ENCODE results near the gene WNT10A. TPM values are rescaled to one million over a fixed set of nuclear protein-coding genes. Genes with fewer than 3 reads are reported as not detected.

WNT10A gene
- total RNA-seq, 1 experiment from 2014 or later, result 1.5 TPM

DNA sequence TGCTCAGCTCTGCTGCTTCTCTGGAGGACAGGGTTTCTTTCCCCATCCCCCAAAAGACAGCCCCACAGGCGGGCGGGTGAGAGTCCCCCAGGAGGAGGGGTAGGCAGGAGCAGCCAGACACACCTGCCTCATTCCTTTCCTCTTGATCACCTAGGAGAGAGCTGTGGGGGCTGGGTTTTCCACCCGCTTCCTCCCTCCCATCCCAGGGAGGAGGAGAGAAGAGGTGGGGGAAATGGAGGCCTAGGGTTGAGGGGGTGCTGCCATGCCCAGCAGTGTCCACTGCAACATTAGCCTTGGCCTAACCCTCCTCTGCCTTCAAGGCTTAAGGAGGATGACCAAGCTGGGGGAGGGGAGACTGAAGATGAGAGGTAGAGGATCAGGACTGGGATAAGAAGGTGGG lies 14.7 kb downstream of the WNT10A start:
- H3K9me2 ChIP-seq (ENCODE audit: insufficient read depth), result no peaks in the 10 kb centered on the region
- ChIA-PET POLR2A (interaction anchor here (1.1 to 1.2 kb wide), 2 partner anchors 17 to 19 kb away, joined by 3 to 7 read pairs; no protein-coding TSS in a partner anchor), RAD21 (ENCODE audit: low non-redundant PET in 1 of 2, low total read pairs in 2 of 2, uncharacterized antibody in 2 of 2, unreplicated experiment in 2 of 2) (no interaction called here), CTCF (interaction anchor here (0.8 to 10.3 kb wide), 3 partner anchors 16 to 134 kb away, joined by 3 to 278 read pairs (median 5); partner anchors contain the start of gene WNT10A)
- no peaks in the 10 kb centered on the region; the same call in 1 of the 2 replicates for H3K79me2 ChIP-seq (ENCODE audit: insufficient read depth, low read length)
- DNase-seq (ENCODE audit: low read depth, low spot score) (no peak), ATAC-seq (peak; percentile 34)
- H3K27ac ChIP-seq (ENCODE audit: low read depth, low read length), result peak overlapping the region; percentile 92
- H3K4me2 ChIP-seq (ENCODE audit: low read length), result peak overlapping the region; percentile 92
- no peaks in the 10 kb centered on the region for H3K9me3 ChIP-seq (ENCODE audit: control insufficient read depth in 1 of 2, insufficient read depth in 1 of 2, low read depth in 1 of 2, low read length in 2 of 2)
- no TSS peak for BruUV-seq (replicated peaks)
- peak overlapping the region; percentile 12 to 76 for H3K4me3 ChIP-seq (replicated peaks in 1 of 2; ENCODE audit: low read depth in 1 of 2, low read length in 2 of 2)
- H3K27me3 ChIP-seq (ENCODE audit: insufficient read depth, low read length), result no peaks in the 10 kb centered on the region
- peaks cover 58 to 78% of the 10 kb centered on the region in 2 experiments for H3K4me1 ChIP-seq (ENCODE audit: control insufficient read depth in 1 of 2, insufficient read depth in 2 of 2, low read length in 2 of 2)
- intact Hi-C loops (cut with micrococcal nuclease), result no loop called here
- H4K20me1 ChIP-seq (ENCODE audit: insufficient read depth), result no peaks in the 10 kb centered on the region
- no peaks in the 10 kb centered on the region for H3K36me3 ChIP-seq (ENCODE audit: control insufficient read depth in 1 of 2, insufficient read depth in 2 of 2, low read length in 2 of 2)
- peak overlapping the region; percentile 82 for H3K9ac ChIP-seq (ENCODE audit: low read length)
- TF ChIP-seq CEBPB (IDR thresholded peaks at IDR 0.05; ENCODE audit: low read depth) (no peak), YY1 (IDR thresholded peaks at IDR 0.05; ENCODE audit: extremely low read depth, insufficient replicate concordance, low read depth, low read length) (peak; percentile 19)
- no peak overlapping the region for H2AFZ ChIP-seq (ENCODE audit: low read depth, low read length, poor library complexity, severe bottlenecking)

DNA sequence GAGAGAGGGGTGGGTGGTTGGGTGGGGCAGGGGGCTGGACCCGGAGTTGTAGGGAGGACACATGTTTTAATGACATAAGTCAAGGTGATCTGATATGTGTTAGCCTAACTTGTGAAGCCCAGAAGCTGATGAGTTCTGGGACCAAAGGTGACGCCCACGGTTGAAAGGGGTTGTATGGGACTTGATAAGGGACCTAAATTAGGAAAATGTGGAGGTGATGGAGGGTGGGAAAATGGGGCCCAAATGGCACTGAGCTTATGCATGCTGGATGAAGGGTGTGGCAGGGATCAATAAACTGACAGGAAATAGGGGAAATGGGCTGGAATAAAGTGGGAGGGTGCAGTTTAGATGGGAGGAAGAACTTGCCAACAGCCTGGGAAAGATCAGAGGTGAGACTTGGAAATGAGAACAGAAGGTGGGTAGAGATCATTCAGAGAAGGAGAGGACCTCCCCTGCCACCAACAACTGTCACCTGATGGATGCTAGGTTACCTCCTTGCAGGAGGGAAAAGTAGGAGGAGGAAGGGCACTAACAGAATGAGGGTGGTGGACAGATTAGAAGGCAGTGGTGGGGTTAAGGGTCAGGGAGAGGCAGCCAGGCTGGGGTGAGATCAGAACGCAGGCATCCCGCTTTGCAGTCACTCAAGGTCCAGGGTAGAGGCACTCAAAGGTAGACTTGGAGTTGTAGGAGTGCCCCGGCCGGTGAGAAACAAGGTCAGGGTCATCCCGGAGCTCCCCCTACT lies 15.3 kb downstream of the WNT10A start:
- Histone ChIP-seq H3K27ac (ENCODE audit: low read depth, low read length) (peak overlapping the region; percentile 92), H3K9me2 (ENCODE audit: insufficient read depth) (no peaks in the 10 kb centered on the region), H3K79me2 (ENCODE audit: insufficient read depth, low read length) (no peaks in the 10 kb centered on the region; the same call in 1 of the 2 replicates), H4K20me1 (ENCODE audit: insufficient read depth) (no peaks in the 10 kb centered on the region), H3K27me3 (ENCODE audit: insufficient read depth, low read length) (no peaks in the 10 kb centered on the region), H3K9ac (ENCODE audit: low read length) (peak overlapping the region; percentile 82), H3K9me3 (ENCODE audit: control insufficient read depth in 1 of 2, insufficient read depth in 1 of 2, low read depth in 1 of 2, low read length in 2 of 2) (no peaks in the 10 kb centered on the region), H3K4me3 (replicated peaks in 1 of 2; ENCODE audit: low read depth in 1 of 2, low read length in 2 of 2) (peak overlapping the region; percentile 37 to 76), H3K36me3 (ENCODE audit: control insufficient read depth in 1 of 2, insufficient read depth in 2 of 2, low read length in 2 of 2) (no peaks in the 10 kb centered on the region), H3K4me2 (ENCODE audit: low read length) (peak overlapping the region; percentile 92), H2AFZ (ENCODE audit: low read depth, low read length, poor library complexity, severe bottlenecking) (no peak overlapping the region), H3K4me1 (ENCODE audit: control insufficient read depth in 1 of 2, insufficient read depth in 2 of 2, low read length in 2 of 2) (peaks cover 58 to 78% of the 10 kb centered on the region in 2 experiments)
- intact Hi-C loops (cut with micrococcal nuclease), result no loop called here
- no peak for DNase-seq (ENCODE audit: low read depth, low spot score)
- ChIA-PET CTCF (interaction anchor here (0.8 to 10.3 kb wide), 6 partner anchors 8 to 134 kb away, joined by 3 to 278 read pairs (median 14); partner anchors contain the start of gene WNT10A), RAD21 (ENCODE audit: low non-redundant PET in 1 of 2, low total read pairs in 2 of 2, uncharacterized antibody in 2 of 2, unreplicated experiment in 2 of 2) (interaction anchor here (0.7 to 2.8 kb wide), 3 partner anchors 16 to 21 kb away, joined by 3 to 48 read pairs (median 5); no protein-coding TSS in a partner anchor), POLR2A (interaction anchor here (1.1 to 1.2 kb wide), 2 partner anchors 18 to 20 kb away, joined by 3 to 7 read pairs; no protein-coding TSS in a partner anchor)
- peak; percentile 5; the same call in 1 of the 2 replicates for ATAC-seq
- BruUV-seq (replicated peaks), result no TSS peak
- TF ChIP-seq, protein P1, sequence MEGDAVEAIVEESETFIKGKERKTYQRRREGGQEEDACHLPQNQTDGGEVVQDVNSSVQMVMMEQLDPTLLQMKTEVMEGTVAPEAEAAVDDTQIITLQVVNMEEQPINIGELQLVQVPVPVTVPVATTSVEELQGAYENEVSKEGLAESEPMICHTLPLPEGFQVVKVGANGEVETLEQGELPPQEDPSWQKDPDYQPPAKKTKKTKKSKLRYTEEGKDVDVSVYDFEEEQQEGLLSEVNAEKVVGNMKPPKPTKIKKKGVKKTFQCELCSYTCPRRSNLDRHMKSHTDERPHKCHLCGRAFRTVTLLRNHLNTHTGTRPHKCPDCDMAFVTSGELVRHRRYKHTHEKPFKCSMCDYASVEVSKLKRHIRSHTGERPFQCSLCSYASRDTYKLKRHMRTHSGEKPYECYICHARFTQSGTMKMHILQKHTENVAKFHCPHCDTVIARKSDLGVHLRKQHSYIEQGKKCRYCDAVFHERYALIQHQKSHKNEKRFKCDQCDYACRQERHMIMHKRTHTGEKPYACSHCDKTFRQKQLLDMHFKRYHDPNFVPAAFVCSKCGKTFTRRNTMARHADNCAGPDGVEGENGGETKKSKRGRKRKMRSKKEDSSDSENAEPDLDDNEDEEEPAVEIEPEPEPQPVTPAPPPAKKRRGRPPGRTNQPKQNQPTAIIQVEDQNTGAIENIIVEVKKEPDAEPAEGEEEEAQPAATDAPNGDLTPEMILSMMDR (IDR thresholded peaks at IDR 0.05 in 2 of 3, conservative IDR thresholded peaks at IDR 0.05 in 1 of 3; ENCODE audit: borderline replicate concordance in 1 of 3, insufficient read depth in 1 of 3, low read depth in 2 of 3, low read length in 2 of 3), result no peak
- TF ChIP-seq POLR2AphosphoS5 (IDR thresholded peaks at IDR 0.05; ENCODE audit: low read depth, low read length), result no peak
- TF ChIP-seq SRF (IDR thresholded peaks at IDR 0.05; ENCODE audit: low read depth), result no peak
- TF ChIP-seq MAX (IDR thresholded peaks at IDR 0.05), result no peak
- TF ChIP-seq EGR1 (IDR thresholded peaks at IDR 0.05; ENCODE audit: low read depth), result no peak
- no peak for TF ChIP-seq RAD21 (IDR thresholded peaks at IDR 0.05; ENCODE audit: low read depth)
- no peak for TF ChIP-seq TCF7L2 (IDR thresholded peaks at IDR 0.05; ENCODE audit: borderline replicate concordance, extremely low read depth, insufficient read depth, insufficient read length)
- TF ChIP-seq SP1 (IDR thresholded peaks at IDR 0.05; ENCODE audit: low read depth), result no peak
- no peak for TF ChIP-seq ZFX (IDR thresholded peaks at IDR 0.05)
- no peak for TF ChIP-seq FOSL1 (IDR thresholded peaks at IDR 0.05; ENCODE audit: low read depth)
- no peak for TF ChIP-seq EZH2phosphoT487 (IDR thresholded peaks at IDR 0.05; ENCODE audit: borderline replicate concordance)
- TF ChIP-seq JUND (IDR thresholded peaks at IDR 0.05), result no peak
- TF ChIP-seq YY1 (IDR thresholded peaks at IDR 0.05; ENCODE audit: extremely low read depth, insufficient replicate concordance, low read depth, low read length), result no peak
- TF ChIP-seq ELF1 (IDR thresholded peaks at IDR 0.05; ENCODE audit: borderline replicate concordance, low read depth), result no peak
- no peak for TF ChIP-seq CEBPB (IDR thresholded peaks at IDR 0.05; ENCODE audit: low read depth)
